Spleen (tissue), 11 donors: ENCODE measurements around the gene MIEF2. TPM values are rescaled to one million over a fixed set of nuclear protein-coding genes. Genes with fewer than 3 reads are reported as not detected.

Experiments used
- DNase-seq: peaks from one replicate; pipeline ENCODE4 v3.0.0-alpha.2; 2020
- H3K27ac ChIP-seq, 8 donors: fragments of 200-600 bp; sonication (generic) in 7 of 8; 1 replicate in 4 of 8; 2 replicates in 4 of 8; pipeline versions ENCODE4 v1.5.0 to v1.8.0; 2016 to 2021; ENCODE audit warnings: inconsistent platforms in 4 of 8, mild to moderate bottlenecking in 4 of 8, moderate library complexity in 1 of 8
- H3K27me3 ChIP-seq, 7 donors: fragments of 200-600 bp; sonication (generic) in 6 of 7; replicated peaks in 1 of 7; 1 replicate in 4 of 7; 2 replicates in 3 of 7; pipeline versions ENCODE4 v1.5.0 to v1.8.0; 2016 to 2021; ENCODE audit warnings: inconsistent platforms in 3 of 7, mild to moderate bottlenecking in 1 of 7
- H3K36me3 ChIP-seq, 6 donors: fragments of 200-600 bp; sonication (generic) in 5 of 6; 1 replicate in 4 of 6; 2 replicates in 2 of 6; pipeline versions ENCODE4 v1.5.0 to v1.8.0; 2016 to 2021; ENCODE audit warnings: inconsistent platforms in 2 of 6
- H3K4me1 ChIP-seq, 6 donors: fragments of 200-600 bp; sonication (generic) in 5 of 6; 1 replicate in 3 of 6; 2 replicates in 3 of 6; pipeline versions ENCODE4 v1.5.0 to v1.8.0; 2016 to 2021; ENCODE audit warnings: inconsistent platforms in 3 of 6
- H3K4me3 ChIP-seq, 8 donors: fragments of 200-600 bp; sonication (generic) in 7 of 8; 1 replicate in 4 of 8; 2 replicates in 4 of 8; pipeline versions ENCODE4 v1.5.0 to v1.8.0; 2016 to 2021; ENCODE audit warnings: inconsistent platforms in 4 of 8, mild to moderate bottlenecking in 4 of 8, moderate library complexity in 2 of 8
- H3K9me3 ChIP-seq, 8 donors: fragments of 200-600 bp; sonication (generic) in 7 of 8; 1 replicate in 4 of 8; 2 replicates in 4 of 8; pipeline versions ENCODE4 v1.5.0 to v1.8.0; 2016 to 2021; ENCODE audit warnings: inconsistent platforms in 4 of 8
- POLR2A ChIP-seq, 3 donors: fragments of 450-650 bp; IDR thresholded peaks; one replicate each; pipeline ENCODE4 v1.5.1; 2017; ENCODE audit warnings: antibody characterized with exemption in 3 of 3, mild to moderate bottlenecking in 1 of 3
- POLR2AphosphoS5 ChIP-seq, 3 donors: sonication (generic); formaldehyde crosslinking; IDR thresholded peaks; one replicate each; pipeline ENCODE4 v1.5.1; 2017; ENCODE audit warnings: antibody characterized with exemption in 3 of 3
- WGBS, 5 donors: extraction: QIAGEN DNeasy Blood & Tissue Kit in 3 of 5; methylation state at CpG; one replicate each; pipeline versions ENCODE4 v1.1.5 to v1.1.7; 2013 to 2018; 5-methylcytosine and 5-hydroxymethylcytosine counted together
- intact Hi-C: fragments of 100-400 bp; cut with DNase I; formaldehyde crosslinking; loops from one replicate; pipeline ENCODE4 v1.15.0; 2023; ENCODE audit warnings: low total_unique reads
- polyA plus RNA-seq, 3 donors: library from polyadenylated mRNA; stranded (reverse); fragments of 200-250 nt; gene quantifications; one replicate each; pipeline ENCODE4 v1.2.1, GENCODE V29; 2013
- total RNA-seq, 7 donors: library from RNA; depleted of rRNA in 3 of 7; stranded (reverse); fragments of >200 nt in 3 of 7; fragmentation: NEBNext Ultra II Directional in 4 of 7; extraction: Animal tissue kit (Norgen Biotek cat#: 25700) in 4 of 7; gene quantifications; one replicate each; pipeline versions ENCODE4 v1.1.0 to v1.2.1, GENCODE V29; 2016 to 2021
- TF ChIP-seq, protein P1 (sequence below), 11 experiments: fragments of 200-600 bp in 7 of 11; fragments of 450-650 bp in 4 of 11; sonication (generic) in 4 of 11; IDR thresholded peaks in 8 of 11; conservative IDR thresholded peaks in 3 of 11; 1 replicate in 7 of 11; 2 replicates in 4 of 11; pipeline versions ENCODE4 v1.4.0 to v1.8.0; 2016 to 2021; ENCODE audit warnings: antibody characterized with exemption in 11 of 11, inconsistent platforms in 4 of 11, mild to moderate bottlenecking in 1 of 11
- donor health status: healthy with polysubstance abuse.
- donor health status: DM: no; HTN: no; CAD: no; lungs with moderate emphysema.
- donor health status: DM: no; HTN: no; CAD: no.
- donor health status: Bipolar disorder and iron deficiency.
- donor health status: healthy.
- donor health status: DM: no; HTN: no; CAD: no.
- donor health status: DM: yes; HTN: yes; CAD: no.

The MIEF2 gene
- total and polyA plus RNA-seq, 10 donors = 4.6 to 24.8 (median 11.7) TPM

DNA sequence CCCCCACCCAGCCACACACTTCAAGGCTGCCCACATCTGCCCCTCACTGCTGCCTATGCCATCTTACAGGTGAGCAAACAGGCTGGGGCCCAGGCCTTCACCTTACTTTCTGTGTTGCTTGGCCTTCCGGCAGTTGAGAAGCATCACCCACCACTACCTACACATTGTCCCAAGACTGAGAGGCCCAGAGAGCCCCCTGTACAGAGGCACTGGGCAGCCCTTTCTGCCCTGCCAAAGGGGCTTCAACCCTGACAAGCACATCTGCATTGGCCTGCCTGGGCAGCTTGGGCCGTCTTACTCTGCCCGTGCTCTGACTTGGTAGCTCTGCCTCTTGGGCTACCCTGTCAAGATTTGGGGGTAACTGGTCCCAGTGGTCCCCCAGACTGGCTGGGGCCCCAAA, 1.2 kb downstream of the MIEF2 start:
- Histone ChIP-seq H3K27ac (peak overlapping the region in 6 of 8 donors; percentile 90 to 98 (median 92)), H3K9me3 (no peaks in the 10 kb centered on the region), H3K4me3 (peak overlapping the region in 7 of 8 donors; percentile 44 to 100 (median 81)), H3K36me3 (peaks cover 0 to 38% (median 29%) of the 10 kb centered on the region in 6 donors), H3K27me3 (no peaks in the 10 kb centered on the region), H3K4me1 (peaks cover 31 to 58% (median 49%) of the 10 kb centered on the region in 6 donors)
- intact Hi-C loops = no loop called here
- WGBS, 5 donors = 88 to 95% (median 91%) methylated on average over 3 of the region's 3 CpGs
- DNase-seq = no peak
- TF ChIP-seq, protein P1, sequence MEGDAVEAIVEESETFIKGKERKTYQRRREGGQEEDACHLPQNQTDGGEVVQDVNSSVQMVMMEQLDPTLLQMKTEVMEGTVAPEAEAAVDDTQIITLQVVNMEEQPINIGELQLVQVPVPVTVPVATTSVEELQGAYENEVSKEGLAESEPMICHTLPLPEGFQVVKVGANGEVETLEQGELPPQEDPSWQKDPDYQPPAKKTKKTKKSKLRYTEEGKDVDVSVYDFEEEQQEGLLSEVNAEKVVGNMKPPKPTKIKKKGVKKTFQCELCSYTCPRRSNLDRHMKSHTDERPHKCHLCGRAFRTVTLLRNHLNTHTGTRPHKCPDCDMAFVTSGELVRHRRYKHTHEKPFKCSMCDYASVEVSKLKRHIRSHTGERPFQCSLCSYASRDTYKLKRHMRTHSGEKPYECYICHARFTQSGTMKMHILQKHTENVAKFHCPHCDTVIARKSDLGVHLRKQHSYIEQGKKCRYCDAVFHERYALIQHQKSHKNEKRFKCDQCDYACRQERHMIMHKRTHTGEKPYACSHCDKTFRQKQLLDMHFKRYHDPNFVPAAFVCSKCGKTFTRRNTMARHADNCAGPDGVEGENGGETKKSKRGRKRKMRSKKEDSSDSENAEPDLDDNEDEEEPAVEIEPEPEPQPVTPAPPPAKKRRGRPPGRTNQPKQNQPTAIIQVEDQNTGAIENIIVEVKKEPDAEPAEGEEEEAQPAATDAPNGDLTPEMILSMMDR (IDR thresholded peaks at IDR 0.05 in 8 of 11, conservative IDR thresholded peaks at IDR 0.05 in 3 of 11) = no peak
- no peak for TF ChIP-seq POLR2AphosphoS5 (IDR thresholded peaks at IDR 0.05)
- TF ChIP-seq POLR2A (IDR thresholded peaks at IDR 0.05) = no peak

DNA sequence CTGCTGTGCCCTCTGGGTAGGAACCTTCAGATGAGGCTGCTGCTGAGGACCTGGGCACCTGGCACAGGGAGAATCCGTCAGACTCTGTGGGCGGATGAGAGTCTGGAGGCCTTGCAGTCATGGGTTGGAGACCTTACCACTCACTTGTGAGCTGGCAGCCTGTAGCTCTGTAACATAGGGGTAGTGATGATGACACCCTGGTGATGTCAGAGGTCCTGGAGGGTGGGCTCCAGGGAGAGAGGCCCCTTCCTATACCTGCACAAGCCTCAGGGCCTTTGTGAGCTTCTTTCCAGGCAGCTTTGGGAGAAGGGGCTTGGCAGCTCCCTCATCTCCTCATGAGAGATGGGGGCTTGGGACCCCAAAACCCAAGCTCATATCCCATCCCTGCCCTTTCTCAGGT, 1.6 kb downstream of the MIEF2 start:
- intact Hi-C loops = no loop called here
- H3K4me3 ChIP-seq = peak overlapping the region in 1 of 8 donors; percentile 81
- WGBS, 5 donors = 91 to 100% (median 94%) methylated on average over 2 of the region's 2 CpGs

DNA sequence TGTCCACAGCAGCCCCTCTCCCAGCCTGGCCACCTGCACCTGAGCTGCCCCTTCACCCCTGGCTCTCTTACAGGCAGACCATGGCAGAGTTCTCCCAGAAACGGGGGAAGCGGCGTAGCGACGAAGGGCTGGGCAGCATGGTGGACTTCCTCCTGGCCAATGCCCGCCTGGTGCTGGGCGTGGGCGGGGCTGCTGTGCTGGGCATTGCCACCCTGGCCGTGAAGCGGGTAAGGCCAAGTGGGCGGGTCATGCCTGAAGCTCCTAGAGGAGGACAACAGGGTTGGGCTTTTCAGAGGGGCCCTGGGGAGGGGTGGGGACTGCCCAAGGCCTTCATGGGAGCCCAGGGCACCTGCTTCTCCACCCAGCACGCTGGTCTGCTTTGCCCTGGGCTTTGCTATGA, 2.2 kb downstream of the MIEF2 start:
- Histone ChIP-seq H3K27ac (peak overlapping the region in 4 of 8 donors; percentile 7 to 98 (median 36)), H3K4me3 (peak overlapping the region in 1 of 8 donors; percentile 12), H3K36me3 (peaks cover 0 to 36% (median 29%) of the 10 kb centered on the region in 6 donors), H3K27me3 (no peaks in the 10 kb centered on the region), H3K4me1 (peaks cover 21 to 48% (median 39%) of the 10 kb centered on the region in 6 donors), H3K9me3 (no peaks in the 10 kb centered on the region)
- peak; percentile 88 for DNase-seq
- TF ChIP-seq POLR2A (IDR thresholded peaks at IDR 0.05) (no peak), POLR2AphosphoS5 (IDR thresholded peaks at IDR 0.05) (peak in 2 of 3 donors; percentile 48 to 58)
- WGBS, 5 donors = 75 to 88% (median 77%) methylated on average over 9 to 12 of the region's 12 CpGs
- intact Hi-C loops = no loop called here

More for the DNA sequence above, 1.6 kb downstream of the MIEF2 start:
- peaks cover 27 to 53% (median 45%) of the 10 kb centered on the region in 6 donors for H3K4me1 ChIP-seq
- H3K27ac ChIP-seq = peak overlapping the region in 5 of 8 donors; percentile 44 to 98 (median 93)
- no peak for DNase-seq
- TF ChIP-seq POLR2A (IDR thresholded peaks at IDR 0.05) = no peak
- no peak for TF ChIP-seq POLR2AphosphoS5 (IDR thresholded peaks at IDR 0.05)
- TF ChIP-seq, protein P1 (IDR thresholded peaks at IDR 0.05 in 8 of 11, conservative IDR thresholded peaks at IDR 0.05 in 3 of 11) = no peak
- H3K9me3 ChIP-seq = no peaks in the 10 kb centered on the region
- H3K27me3 ChIP-seq = no peaks in the 10 kb centered on the region
- H3K36me3 ChIP-seq = peaks cover 0 to 36% (median 29%) of the 10 kb centered on the region in 6 donors

DNA sequence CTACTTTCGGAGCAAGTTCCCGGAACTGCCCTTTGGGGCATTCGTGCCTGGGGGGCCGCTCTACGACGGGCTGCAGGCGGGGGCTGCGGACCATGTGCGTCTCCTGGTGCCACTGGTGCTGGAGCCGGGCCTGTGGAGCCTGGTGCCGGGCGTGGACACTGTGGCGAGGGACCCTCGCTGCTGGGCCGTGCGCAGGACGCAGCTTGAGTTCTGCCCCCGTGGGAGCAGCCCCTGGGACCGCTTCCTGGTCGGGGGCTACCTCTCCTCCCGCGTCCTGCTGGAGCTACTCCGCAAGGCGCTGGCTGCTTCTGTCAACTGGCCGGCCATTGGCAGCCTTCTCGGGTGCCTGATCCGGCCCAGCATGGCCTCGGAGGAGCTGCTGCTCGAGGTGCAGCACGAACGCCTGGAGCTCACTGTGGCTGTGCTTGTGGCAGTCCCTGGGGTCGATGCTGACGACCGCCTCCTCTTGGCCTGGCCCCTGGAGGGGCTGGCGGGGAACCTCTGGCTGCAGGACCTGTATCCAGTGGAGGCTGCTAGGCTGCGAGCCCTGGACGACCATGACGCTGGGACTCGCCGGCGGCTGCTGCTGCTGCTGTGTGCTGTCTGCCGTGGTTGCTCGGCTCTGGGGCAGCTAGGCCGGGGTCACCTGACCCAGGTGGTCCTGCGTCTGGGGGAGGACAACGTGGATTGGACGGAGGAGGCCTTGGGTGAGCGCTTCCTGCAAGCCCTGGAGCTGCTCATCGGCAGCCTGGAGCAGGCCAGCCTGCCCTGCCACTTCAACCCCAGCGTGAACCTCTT, 3.6 kb downstream of the MIEF2 start:
- Histone ChIP-seq H3K4me3 (no peak overlapping the region), H3K36me3 (peaks cover 0 to 36% (median 29%) of the 10 kb centered on the region in 6 donors), H3K9me3 (no peaks in the 10 kb centered on the region), H3K27ac (no peak overlapping the region), H3K27me3 (no peaks in the 10 kb centered on the region), H3K4me1 (peaks cover 18 to 48% (median 33%) of the 10 kb centered on the region in 6 donors)
- intact Hi-C loops = no loop called here
- WGBS, 5 donors = 92 to 96% (median 95%) methylated on average over 16 to 50 of the region's 50 CpGs
- no peak for TF ChIP-seq POLR2AphosphoS5 (IDR thresholded peaks at IDR 0.05)
- TF ChIP-seq, protein P1 (IDR thresholded peaks at IDR 0.05 in 8 of 11, conservative IDR thresholded peaks at IDR 0.05 in 3 of 11) = no peak
- TF ChIP-seq POLR2A (IDR thresholded peaks at IDR 0.05) = no peak
- DNase-seq = no peak
